GM18873 (cell line): ENCODE results near the gene CLNK.

Source experiments
- ATAC-seq: cut with Tn5 transposase; IDR thresholded peaks from one replicate; pipeline ENCODE4 v1.9.1; 2021; ENCODE audit warnings: mild to moderate bottlenecking, moderate library complexity, moderate number of reproducible peaks; ENCODE audit not compliant: unreplicated experiment, low FRiP score

The CLNK gene

DNA sequence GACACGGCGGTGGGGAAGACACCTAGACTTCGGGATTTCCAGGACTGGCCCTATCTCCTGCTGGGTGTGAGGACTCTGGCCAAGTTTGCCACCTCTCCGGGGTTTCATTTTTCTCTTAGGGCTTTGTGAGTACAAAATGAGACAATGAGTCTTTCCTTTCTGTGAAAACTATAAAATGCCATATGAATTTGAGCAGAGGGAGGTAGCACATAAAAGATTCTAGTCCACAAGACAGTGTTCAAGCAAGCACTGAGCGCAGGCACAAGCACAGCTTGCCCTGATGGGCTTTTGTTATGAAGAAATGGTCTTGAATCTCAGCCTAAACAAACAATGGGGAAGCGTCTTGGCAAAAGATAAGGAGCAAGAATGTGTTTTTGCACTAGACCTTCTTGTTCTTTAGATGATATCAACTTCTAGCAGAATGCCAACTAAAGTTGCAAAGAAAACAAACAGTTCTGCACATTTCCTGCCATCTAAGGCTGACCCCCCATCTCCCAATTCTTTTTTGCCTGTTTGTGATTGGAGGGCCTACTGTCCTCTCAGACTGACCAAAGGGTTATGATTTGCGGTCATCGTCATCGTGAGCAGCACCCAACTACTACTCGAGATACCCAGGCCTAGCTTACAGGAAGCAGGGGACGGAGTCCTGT is 154.3 kb downstream of the CLNK start:
- ATAC-seq = no peak

DNA sequence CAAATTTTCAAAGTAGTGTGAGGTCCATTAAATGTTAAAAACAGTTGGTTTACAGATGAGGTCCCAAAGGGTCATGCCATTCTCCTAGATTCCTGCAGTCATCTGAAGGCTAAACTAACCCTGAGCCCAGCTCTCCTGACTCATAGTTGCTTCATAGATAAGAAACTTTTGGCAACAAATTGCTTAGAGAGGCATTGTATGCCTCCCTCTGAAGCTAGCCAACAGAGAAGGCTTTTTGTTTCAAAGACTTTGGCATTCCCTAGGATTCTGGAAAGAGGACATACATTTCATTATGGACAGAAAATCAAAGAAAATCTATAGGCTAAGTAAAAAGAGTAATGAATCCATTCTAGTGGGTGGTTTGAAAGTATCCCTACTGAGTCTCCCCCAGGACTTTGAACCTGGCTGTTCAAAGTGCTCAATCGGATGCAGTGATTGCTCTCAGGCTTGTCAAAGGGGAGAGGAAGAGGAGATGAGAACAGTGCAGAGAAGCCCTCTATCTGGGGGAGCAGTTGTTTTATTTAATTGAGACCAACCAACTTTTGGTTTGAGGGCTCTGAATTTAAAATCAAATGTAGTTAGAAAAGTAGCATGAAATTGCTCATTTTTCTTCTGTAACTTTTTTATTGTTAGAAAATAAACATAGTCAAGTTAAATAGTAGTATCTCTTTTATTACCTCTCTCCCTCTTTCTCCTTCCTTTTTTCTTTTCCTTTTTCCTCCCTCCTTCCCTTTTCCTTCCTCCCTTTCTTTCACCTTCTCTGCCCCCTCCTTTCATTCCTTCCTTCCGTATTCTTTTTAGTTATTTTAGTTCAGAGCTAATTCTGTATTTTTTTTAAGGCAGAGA is 155.1 kb downstream of the CLNK start:
- no peak for ATAC-seq

DNA sequence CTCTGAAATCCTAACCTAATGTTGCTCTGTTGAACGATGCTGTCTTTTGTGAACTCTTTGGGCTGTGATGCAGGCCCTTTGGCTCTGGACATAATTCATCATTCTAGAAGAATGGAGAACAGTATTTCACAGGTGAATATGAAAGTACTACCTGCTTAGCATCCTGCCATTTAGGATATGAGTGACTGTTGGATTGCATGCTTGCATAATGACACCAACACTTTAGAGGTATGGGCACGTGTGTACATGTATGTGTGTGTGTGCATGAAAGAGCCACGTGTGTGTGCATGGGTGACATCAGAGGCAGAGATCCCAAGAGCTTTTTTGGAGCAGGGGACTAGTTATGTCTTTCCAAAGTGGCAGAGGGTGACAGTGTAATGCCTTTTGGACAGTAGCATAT is 157.1 kb downstream of the CLNK start:
- ATAC-seq = no peak

GRCh38 chr4:10526429-10527222 is 157.9 kb downstream of the CLNK start:
- no peak for ATAC-seq

DNA sequence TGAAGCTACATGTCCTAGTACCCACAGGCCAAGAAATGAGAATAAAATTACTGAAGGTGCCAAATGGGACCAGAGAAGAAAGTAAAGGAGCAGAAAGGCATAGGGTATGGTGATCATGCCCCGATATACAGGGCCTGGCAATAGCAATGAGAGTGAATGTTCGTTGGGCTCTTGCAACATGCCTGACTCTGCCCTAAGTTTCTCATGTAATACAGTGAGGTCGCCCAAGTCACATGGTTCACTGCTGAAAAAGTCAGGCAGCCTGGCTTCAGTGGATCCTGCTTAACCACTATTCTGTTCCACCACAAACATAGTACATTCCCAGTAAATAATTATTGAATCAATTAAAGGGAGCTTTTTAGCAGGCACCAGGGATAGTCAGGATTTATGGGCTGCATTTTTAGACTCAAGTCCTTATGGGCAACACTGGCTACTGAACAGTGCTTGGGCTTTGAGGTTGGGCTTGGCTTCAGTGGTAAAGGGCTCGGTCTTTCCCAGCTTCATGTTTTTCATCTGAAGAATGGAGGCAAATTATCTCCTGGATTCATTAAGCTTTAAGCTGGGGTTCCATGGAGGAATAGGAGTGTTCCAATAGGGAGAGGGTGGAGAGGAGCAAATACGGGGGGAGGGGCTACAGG is 160.3 kb downstream of the CLNK start:
- no peak for ATAC-seq

DNA sequence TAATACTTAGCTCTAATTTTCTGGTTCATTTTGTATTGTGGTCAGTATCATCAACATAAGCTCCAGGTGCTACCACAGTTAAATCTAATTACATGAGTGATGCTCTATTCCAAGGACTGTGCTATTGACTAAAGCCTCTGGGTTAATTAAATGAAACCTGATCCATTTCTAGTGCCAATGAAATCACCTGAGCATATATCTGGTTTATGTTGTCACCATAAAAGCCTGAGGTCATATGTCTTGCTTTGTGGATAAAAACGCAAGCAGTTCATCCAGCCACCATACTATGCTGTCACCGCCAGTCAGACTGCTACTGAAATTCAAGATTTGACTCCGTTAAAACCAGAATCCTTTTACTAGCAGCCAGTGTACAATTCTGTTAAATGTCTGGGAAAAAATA is 163.1 kb downstream of the CLNK start:
- ATAC-seq = no peak

- ATAC-seq = no peak
Observed at GRCh38 chr4:10509733-10510132, 174.8 kb downstream of the CLNK start.

DNA sequence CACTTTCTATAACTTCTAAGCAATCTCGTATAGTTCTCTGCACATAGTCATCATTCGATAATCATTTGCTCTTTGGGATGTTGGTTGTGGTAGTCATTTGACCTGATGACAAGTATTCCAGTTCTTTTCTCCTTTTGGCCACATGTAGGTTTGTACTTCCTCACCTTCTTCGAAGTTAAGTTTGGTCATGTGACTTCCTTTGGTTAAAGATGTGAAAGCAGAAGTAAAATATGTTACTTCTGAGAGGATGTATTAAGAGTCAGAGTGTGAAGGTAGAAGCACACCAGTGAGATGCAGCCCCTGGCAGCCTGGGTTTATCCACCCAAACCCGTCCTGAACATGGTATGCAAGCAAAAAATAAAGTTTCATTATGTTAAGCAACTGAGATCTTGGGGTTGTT is 178.5 kb downstream of the CLNK start:
- ATAC-seq = no peak

- ATAC-seq = no peak
Observed at GRCh38 chr4:10504570-10505179, 179.9 kb downstream of the CLNK start.

DNA sequence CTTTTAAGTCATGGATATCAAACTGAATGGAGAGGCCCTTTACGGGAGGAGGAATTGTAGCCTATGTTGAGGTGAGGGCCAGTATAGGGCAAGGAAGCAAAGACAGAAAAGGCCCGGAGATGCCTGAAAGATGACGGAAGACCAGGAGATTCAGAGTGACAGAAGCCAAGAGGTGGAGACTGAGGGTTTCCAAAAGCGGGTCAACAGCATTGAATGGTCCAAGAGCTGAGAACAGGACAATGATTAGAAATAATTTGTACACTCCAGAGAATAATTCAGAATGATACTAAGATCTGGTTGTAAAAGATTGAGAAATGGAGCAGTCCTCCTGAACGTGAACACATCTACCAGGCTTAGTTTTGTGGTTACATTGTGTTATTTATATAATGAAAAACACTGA is 181.9 kb downstream of the CLNK start:
- ATAC-seq = no peak

GRCh38 chr4:10500776-10501175 is 183.8 kb downstream of the CLNK start:
- ATAC-seq = no peak

DNA sequence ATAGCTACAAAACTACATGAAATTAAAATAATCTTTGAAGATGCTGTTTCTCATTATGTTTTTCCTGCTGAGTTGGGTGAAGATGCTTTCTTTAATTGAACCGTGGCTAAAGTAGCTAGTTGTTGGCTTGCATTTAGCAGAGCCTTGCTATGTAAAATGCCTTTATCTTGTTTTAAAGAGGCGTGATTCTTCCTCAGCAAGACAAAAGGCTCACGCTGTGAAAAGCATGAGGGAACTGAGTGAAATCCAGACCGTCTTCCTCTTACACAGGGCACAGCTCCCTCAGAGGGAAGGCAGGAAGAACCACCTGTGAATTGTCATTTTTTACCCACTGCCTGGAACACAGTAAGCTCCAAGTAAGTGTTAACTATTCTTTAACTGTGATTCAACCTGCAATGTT is 188.4 kb downstream of the CLNK start:
- no peak for ATAC-seq

- no peak for ATAC-seq
Observed at GRCh38 chr4:10495651-10496050, 188.9 kb downstream of the CLNK start.

GRCh38 chr4:10492464-10492863 is 192.1 kb downstream of the CLNK start:
- no peak for ATAC-seq

DNA sequence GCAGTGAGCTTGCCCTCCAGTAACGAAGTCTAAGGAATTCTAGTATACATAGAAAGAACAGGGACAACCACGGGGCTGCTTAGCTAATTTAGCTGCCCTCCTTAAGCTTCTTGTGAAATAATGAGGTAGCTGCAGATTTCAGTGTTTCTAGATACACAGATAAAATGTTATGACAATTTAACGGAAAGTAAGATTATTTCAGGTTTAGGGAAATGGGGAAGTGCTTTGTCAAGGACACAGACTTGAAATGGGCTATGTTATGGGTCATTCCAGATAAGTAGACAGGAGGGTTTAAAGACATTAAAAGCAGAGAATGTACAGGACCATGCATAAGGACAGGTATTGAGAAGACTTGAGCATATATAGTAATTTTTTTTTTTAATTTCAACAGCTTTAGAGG is 193.2 kb downstream of the CLNK start:
- ATAC-seq = no peak

GRCh38 chr4:10490996-10491395 is 193.6 kb downstream of the CLNK start:
- ATAC-seq = no peak

GRCh38 chr4:10482913-10483312 is 201.7 kb downstream of the CLNK start:
- no peak for ATAC-seq

DNA sequence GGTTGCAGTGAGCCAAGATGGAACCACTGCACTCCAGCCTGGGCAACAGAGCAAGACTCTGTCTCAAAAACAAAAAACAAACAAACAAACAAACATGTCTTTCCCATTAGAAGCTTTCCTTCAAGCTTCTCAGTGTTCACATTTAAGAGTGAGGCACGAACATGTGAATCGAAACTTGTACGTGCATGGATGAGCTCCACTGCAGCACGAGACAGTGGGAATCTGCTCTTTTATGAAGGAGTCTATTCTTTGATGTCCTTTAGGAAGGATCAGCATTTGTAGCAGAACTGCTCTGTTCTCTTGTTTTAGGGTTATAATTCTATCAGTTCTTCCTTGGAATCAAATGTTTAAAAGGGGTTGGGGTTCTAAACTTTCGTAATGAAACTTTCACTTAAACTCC is 204.0 kb downstream of the CLNK start:
- no peak for ATAC-seq

DNA sequence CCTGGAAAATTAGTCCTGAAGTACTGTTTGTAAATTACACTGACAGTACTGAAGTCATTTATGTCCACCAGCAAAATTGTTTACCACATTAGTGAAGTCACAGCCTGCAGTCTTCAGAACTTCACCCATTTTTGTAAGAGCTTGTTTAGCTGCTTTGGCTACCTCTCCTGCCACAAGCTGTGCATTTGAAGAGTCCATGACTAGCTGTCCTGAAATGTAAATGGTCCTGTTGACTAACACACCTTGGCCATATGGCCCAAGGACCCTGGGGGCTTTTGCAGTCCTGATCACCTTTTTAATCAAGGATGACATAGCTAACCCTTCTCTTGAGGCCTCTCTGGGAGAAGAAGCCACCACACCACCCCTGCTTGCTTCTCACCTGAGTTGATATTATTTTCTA is 205.9 kb downstream of the CLNK start:
- ATAC-seq = no peak

GRCh38 chr4:10470505-10470904 is 214.1 kb downstream of the CLNK start:
- ATAC-seq = no peak
